Vagina (tissue), 2 donors: ENCODE measurements around the gene UROS. TPM values are rescaled to one million over a fixed set of nuclear protein-coding genes. Genes with fewer than 3 reads are reported as not detected.

ENCODE experiments used
- DNase-seq, 2 donors: peaks; one replicate each; pipeline ENCODE4 v3.0.0-alpha.2; 2017; ENCODE audit errors: extremely low spot score in 2 of 2
- H3K27ac ChIP-seq: fragments of 200-600 bp; sonication (generic); one replicate; pipeline ENCODE4 v1.5.1; 2019
- H3K27me3 ChIP-seq: fragments of 200-600 bp; sonication (generic); one replicate; pipeline ENCODE4 v1.5.1; 2019
- H3K36me3 ChIP-seq, 2 donors: fragments of 200-600 bp; sonication (generic); one replicate each; pipeline ENCODE4 v1.5.1; 2017 to 2019
- H3K4me1 ChIP-seq: fragments of 200-600 bp; sonication (generic); one replicate; pipeline ENCODE4 v1.5.1; 2019
- H3K4me3 ChIP-seq, 2 donors: fragments of 200-600 bp; sonication (generic); 1 replicate in 1 of 2; 2 replicates in 1 of 2; pipeline ENCODE4 v1.5.1; 2016 to 2019
- H3K9me3 ChIP-seq: fragments of 200-600 bp; sonication (generic); one replicate; pipeline ENCODE4 v1.5.1; 2019
- POLR2A ChIP-seq, 2 donors: fragments of 450-650 bp; IDR thresholded peaks; one replicate each; pipeline ENCODE4 v1.6.1; 2017; ENCODE audit warnings: antibody characterized with exemption in 2 of 2, mild to moderate bottlenecking in 2 of 2, moderate library complexity in 2 of 2
- POLR2AphosphoS5 ChIP-seq, 2 donors: sonication (generic); formaldehyde crosslinking; IDR thresholded peaks; one replicate each; pipeline ENCODE4 v1.9.0; 2017; ENCODE audit warnings: antibody characterized with exemption in 2 of 2, mild to moderate bottlenecking in 2 of 2, low read depth in 1 of 2; ENCODE audit not compliant: insufficient read depth in 1 of 2
- intact Hi-C: fragments of 100-400 bp; cut with DNase I; formaldehyde crosslinking; loops from one replicate; pipeline ENCODE4 v1.15.1; 2023
- total RNA-seq: library from RNA; depleted of rRNA; stranded (reverse); fragments of >200 nt; gene quantifications from one replicate; pipeline ENCODE4 v1.2.3, GENCODE V29; 2016
- TF ChIP-seq, protein P1 (sequence below), 3 experiments: fragments of 450-650 bp in 2 of 3; fragments of 200-600 bp in 1 of 3; sonication (generic) in 1 of 3; IDR thresholded peaks; one replicate each; pipeline ENCODE4 v1.5.1; 2017 to 2019; ENCODE audit warnings: antibody characterized with exemption in 3 of 3, mild to moderate bottlenecking in 2 of 3, moderate library complexity in 2 of 3

The UROS gene
- total RNA-seq, 1 donor from 2014 or later, result 20.9 TPM

- no peaks in the 10 kb centered on the region for H3K9me3 ChIP-seq
- DNase-seq, result no peak
- intact Hi-C loops, result no loop called here
- H3K4me1 ChIP-seq, result no peaks in the 10 kb centered on the region
- H3K27ac ChIP-seq, result no peak overlapping the region
- peaks cover 0 to 33% of the 10 kb centered on the region in 2 donors for H3K36me3 ChIP-seq
- no peak overlapping the region for H3K4me3 ChIP-seq
- TF ChIP-seq, protein P1, sequence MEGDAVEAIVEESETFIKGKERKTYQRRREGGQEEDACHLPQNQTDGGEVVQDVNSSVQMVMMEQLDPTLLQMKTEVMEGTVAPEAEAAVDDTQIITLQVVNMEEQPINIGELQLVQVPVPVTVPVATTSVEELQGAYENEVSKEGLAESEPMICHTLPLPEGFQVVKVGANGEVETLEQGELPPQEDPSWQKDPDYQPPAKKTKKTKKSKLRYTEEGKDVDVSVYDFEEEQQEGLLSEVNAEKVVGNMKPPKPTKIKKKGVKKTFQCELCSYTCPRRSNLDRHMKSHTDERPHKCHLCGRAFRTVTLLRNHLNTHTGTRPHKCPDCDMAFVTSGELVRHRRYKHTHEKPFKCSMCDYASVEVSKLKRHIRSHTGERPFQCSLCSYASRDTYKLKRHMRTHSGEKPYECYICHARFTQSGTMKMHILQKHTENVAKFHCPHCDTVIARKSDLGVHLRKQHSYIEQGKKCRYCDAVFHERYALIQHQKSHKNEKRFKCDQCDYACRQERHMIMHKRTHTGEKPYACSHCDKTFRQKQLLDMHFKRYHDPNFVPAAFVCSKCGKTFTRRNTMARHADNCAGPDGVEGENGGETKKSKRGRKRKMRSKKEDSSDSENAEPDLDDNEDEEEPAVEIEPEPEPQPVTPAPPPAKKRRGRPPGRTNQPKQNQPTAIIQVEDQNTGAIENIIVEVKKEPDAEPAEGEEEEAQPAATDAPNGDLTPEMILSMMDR (IDR thresholded peaks at IDR 0.05), result no peak
- TF ChIP-seq POLR2A (IDR thresholded peaks at IDR 0.05), result no peak
- no peak for TF ChIP-seq POLR2AphosphoS5 (IDR thresholded peaks at IDR 0.05; ENCODE audit: insufficient read depth in 1 of 2, low read depth in 1 of 2)
- no peaks in the 10 kb centered on the region for H3K27me3 ChIP-seq
Measured at GRCh38 chr10:125795637-125796190, 27.3 kb downstream of the UROS start.

- TF ChIP-seq POLR2A (IDR thresholded peaks at IDR 0.05) (no peak), POLR2AphosphoS5 (IDR thresholded peaks at IDR 0.05; ENCODE audit: insufficient read depth in 1 of 2, low read depth in 1 of 2) (no peak)
- TF ChIP-seq, protein P1 (IDR thresholded peaks at IDR 0.05), result no peak
- Histone ChIP-seq H3K36me3 (peaks cover 0 to 31% of the 10 kb centered on the region in 2 donors), H3K27me3 (no peaks in the 10 kb centered on the region), H3K4me3 (no peak overlapping the region), H3K4me1 (no peaks in the 10 kb centered on the region), H3K9me3 (no peaks in the 10 kb centered on the region), H3K27ac (no peak overlapping the region)
- no peak for DNase-seq
- intact Hi-C loops, result no loop called here
Measured at GRCh38 chr10:125795128-125795527, 27.9 kb downstream of the UROS start.

- intact Hi-C loops, result no loop called here
- no peaks in the 10 kb centered on the region for H3K27me3 ChIP-seq
- H3K4me3 ChIP-seq, result no peak overlapping the region
- no peak overlapping the region for H3K27ac ChIP-seq
- peaks cover 0 to 31% of the 10 kb centered on the region in 2 donors for H3K36me3 ChIP-seq
- H3K4me1 ChIP-seq, result no peaks in the 10 kb centered on the region
- no peak for DNase-seq
- TF ChIP-seq POLR2A (IDR thresholded peaks at IDR 0.05), result no peak
- no peak for TF ChIP-seq POLR2AphosphoS5 (IDR thresholded peaks at IDR 0.05; ENCODE audit: insufficient read depth in 1 of 2, low read depth in 1 of 2)
- TF ChIP-seq, protein P1 (IDR thresholded peaks at IDR 0.05), result no peak
- no peaks in the 10 kb centered on the region for H3K9me3 ChIP-seq
Measured at GRCh38 chr10:125792342-125793300, 30.4 kb downstream of the UROS start.

DNA sequence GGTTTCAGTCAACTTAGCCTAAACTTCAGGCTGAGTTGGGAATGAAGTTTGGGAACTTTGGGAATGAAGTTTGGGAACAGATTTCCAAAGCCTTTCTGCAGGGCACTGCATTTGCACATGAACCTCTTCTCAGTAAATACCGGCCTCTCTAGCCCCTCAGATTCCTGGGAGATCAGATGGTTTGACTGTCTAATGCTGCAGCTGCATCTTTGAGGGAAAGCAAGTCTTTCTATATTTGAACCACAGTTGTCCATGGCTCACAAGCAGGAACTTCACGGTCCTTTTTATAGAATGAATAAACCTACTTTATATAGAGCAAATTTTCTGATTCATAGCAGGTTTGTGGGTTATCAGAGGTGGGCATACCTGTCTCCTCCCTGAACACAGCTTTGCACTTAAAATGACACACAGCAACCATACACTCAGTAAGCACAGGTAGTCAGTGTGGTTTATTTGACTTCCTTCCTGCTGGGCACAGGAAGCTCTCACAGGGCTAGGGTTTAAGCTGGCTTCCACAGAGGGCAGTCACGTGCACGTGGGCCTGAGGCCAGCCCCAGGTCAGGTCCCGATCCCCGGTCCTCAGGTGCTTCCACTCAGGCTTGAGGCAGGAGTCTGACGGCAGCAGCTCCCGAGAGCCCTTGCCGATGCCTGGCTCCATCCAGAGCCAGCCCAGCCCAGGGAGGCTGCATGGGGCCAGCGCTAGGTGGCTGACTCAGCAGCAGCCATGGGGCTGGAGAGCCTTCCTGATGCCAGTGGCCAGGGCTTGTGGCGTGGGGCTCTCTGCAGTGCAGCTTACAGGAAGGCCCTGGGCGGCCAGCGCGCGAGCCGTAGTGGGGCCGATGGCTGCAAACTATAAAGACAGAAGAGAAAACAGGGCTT, 34.7 kb downstream of the UROS start:
- H3K36me3 ChIP-seq, result peaks cover 0 to 22% of the 10 kb centered on the region in 2 donors
- no peak for DNase-seq

More for the DNA sequence above, 34.7 kb downstream of the UROS start:
- H3K9me3 ChIP-seq, result no peaks in the 10 kb centered on the region
- no peaks in the 10 kb centered on the region for H3K27me3 ChIP-seq
- no peaks in the 10 kb centered on the region for H3K4me1 ChIP-seq
- TF ChIP-seq POLR2A (IDR thresholded peaks at IDR 0.05) (no peak), POLR2AphosphoS5 (IDR thresholded peaks at IDR 0.05; ENCODE audit: insufficient read depth in 1 of 2, low read depth in 1 of 2) (no peak)
- TF ChIP-seq, protein P1 (IDR thresholded peaks at IDR 0.05), result no peak
- no peak overlapping the region for H3K4me3 ChIP-seq
- intact Hi-C loops, result no loop called here
- H3K27ac ChIP-seq, result no peak overlapping the region
